ENCODE results near the gene DHX57.

DNA sequence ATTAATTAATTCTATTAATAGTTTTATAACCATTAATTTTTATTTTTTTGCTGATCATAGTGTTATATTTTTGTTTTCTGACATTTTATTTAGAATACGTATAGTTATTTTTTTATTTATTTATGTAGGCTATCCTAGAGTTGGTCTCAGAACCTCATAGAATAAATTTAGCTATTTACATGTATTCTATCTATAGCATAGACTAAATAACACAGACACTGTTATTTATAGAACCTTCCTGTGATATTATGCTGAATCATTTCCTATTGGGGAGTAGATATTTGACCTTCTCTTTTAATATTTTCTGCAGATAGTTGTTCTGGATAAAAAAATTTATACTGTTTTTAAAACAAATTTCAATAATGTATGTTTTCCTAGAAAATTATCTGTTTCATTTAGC is 34.1 kb upstream of the DHX57 start:
- TF ChIP-seq POLR2A (IDR thresholded peaks at IDR 0.05; ENCODE audit: low read depth, low read length) (no peak), TAF1 (IDR thresholded peaks at IDR 0.05; ENCODE audit: borderline replicate concordance, low read depth, low read length) (no peak)
